GM19438 (cell line): ENCODE results near the gene SI.
"Not testable (repeated sequence)": the region's sequence is repeated elsewhere in the genome, so short reads cannot be mapped to it uniquely, and the experiment has no call there.

Source experiments
- ATAC-seq: cut with Tn5 transposase; IDR thresholded peaks from one replicate; pipeline ENCODE4 v1.9.1; 2021; ENCODE audit warnings: low read depth; ENCODE audit not compliant: unreplicated experiment

SI gene

GRCh38 chr3:165078293-165078692 is at the start of gene SI:
Gene SI, minus strand, starts transcription at chr3:165078496. Its CDS starts 2,484 bp downstream, at chr3:165076012.
- ATAC-seq = no peak

GRCh38 chr3:165125836-165126235 is 47.5 kb upstream of the SI start:
- no peak for ATAC-seq

DNA sequence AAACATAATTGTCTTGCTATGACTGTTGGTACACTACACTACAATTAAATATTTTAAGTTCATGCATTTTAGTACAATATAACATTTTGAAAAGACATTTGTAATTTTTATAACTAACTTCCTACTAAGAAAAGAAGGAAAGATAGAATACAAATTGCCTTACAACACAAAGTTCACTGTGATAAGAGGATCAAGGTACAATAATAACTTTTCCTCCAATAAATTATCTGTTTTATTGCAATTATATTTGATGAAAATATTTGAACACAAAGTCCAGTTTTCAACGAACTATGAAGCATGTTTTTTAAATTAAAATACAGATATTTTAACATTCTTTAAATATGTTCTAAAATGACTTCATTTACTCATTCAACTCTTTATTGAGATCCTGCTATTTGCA is 33.1 kb upstream of the SI start:
- no peak for ATAC-seq

- no peak for ATAC-seq
These were observed 25.3 kb upstream of the SI start for GRCh38 chr3:165103616-165104015.

- ATAC-seq = no peak
These were observed 4.4 kb upstream of the SI start for GRCh38 chr3:165082650-165083049.

- ATAC-seq = no peak
These were observed 2.9 kb upstream of the SI start for GRCh38 chr3:165081183-165081582.

DNA sequence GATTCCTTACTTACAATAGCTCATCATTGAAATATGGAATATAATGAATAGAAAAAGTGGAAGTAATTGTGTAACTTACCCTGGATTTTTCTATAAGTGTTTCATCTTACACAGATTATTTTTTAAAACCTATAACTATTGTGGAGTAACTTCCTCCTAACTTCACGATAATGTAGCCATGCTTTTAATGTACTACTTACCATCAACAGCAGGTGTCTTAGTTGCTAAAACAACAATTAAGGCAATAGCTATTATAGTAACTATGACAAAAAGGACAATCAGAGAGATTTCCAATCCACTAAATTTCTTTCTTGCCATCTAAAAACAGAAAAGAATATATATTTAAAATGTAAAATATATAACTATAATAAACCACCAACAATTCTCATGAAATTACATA is 2.6 kb downstream of the SI start:
- ATAC-seq = no peak

GRCh38 chr3:165070682-165071081 is 7.6 kb downstream of the SI start:
- ATAC-seq = no peak

DNA sequence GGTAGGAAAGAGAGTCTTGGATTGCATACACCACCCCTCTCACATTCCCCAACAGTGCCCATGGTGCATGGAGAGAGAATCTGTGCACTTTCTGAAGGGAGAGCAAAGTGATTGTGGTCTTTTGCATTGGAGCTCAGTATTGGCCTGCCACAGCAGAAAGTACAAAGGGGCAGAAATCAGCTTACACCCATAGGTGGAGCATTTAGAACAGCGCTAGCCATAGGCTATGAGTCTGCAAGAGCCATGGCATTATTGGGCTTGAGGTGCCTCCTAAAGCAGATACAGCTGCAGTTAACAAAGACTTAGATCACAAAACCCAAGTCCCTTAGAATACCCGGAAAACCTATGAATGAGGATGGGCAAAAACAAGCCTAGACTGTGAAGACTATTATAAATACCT is 21.8 kb downstream of the SI start:
- ATAC-seq = no peak

GRCh38 chr3:165040186-165040585 is 38.1 kb downstream of the SI start:
- ATAC-seq = no peak

GRCh38 chr3:165011557-165011956 is 66.7 kb downstream of the SI start:
- ATAC-seq = no peak

DNA sequence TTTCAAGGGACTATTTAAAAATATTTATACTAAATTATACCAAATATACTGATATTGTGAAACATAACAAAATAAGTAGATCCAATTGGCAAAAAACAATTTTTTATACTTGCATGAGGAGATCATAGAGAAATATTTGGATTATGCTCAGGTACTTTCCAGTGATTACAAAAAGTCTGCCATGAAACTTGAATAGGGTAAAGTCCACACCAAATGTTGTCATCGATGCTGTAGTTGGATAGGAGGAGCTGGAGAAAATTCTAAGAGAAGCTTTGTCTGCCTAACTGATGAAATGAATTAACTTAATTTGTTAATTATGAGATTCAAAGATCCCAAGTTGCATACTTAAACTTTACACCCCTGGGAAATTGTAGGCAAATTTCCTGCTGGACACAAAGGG is 93.3 kb downstream of the SI start:
- ATAC-seq = no peak

DNA sequence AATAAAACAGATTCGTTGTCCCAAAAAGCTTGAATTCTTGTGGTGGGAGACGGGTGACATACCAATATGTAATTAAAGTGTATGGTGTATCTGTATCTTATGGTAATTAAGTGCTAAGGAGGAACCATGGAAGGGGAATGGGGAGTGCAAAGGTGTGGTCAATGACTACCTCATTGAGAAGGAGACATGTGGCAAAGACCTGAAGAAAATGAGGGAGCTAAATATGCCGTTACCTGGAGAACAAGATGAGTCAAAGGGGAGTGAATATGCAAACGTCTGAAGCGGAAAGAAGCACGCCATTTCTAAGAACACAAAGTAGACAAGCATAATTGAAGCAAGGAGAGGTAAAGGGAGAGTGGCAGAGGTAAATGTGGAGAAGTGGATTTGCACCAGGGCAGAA is 115.7 kb downstream of the SI start:
- no peak for ATAC-seq

- no peak for ATAC-seq
These were observed 125.3 kb downstream of the SI start for GRCh38 chr3:164952966-164953365.

DNA sequence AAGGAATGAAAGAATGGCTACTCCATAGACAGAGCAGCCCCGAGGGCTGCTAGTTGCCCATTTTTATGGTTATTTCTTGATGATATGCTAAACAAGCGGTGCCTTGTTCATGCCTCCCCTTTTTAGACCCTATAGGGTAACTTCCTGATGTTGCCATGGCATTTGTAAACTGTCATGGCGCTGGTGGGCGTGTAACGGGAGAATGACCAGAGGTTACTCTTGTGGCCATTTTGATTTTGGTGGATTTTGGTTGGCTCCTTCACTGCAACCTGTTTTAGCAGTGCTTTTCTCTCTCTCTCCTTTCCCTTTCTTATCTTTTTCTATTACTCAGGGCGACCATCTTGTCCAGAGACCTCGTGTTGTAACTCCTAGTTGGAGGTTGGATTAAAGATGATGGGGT is 126.9 kb downstream of the SI start:
- ATAC-seq = not testable (repeated sequence)

GRCh38 chr3:164940745-164941144 is 137.6 kb downstream of the SI start:
- ATAC-seq = no peak

DNA sequence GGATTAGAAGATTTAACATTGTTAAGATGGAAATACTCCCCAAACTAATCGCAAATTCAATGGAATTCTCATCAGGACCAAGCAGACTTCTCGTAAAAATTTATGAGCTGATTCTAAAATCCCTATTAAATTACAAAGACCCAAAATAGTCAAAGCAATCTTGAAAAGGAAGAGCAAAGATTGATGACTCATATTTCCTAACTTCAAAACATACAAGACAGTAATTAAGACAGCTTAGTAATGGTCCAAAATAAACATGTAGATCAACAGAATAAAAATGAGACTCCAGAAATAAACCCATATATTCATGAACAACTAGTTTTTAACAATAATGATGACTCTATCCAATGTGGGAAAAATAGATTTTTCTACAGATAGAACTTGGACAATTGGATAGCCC is 148.7 kb downstream of the SI start:
- ATAC-seq = no peak
